H9 (cell line): Measurements from ENCODE around the gene RGS13. TPM values are rescaled to one million over a fixed set of nuclear protein-coding genes. Genes with fewer than 3 reads are reported as not detected.

Experiments
- DNase-seq: peaks from one replicate; pipeline ENCODE4 v3.0.0-alpha.2; 2017
- H2AFZ ChIP-seq: one replicate; pipeline ENCODE4 v1.6.1; 2013; ENCODE audit warnings: mild to moderate bottlenecking, low read length, control low read depth, moderate library complexity
- H2AK5ac ChIP-seq: 2 replicates; pipeline ENCODE4 v1.6.1; 2013; ENCODE audit warnings: low read length, control low read depth, mixed read lengths; ENCODE audit not compliant: insufficient read length
- H2BK120ac ChIP-seq: one replicate; pipeline ENCODE4 v1.6.1; 2013; ENCODE audit warnings: low read depth, mild to moderate bottlenecking, low read length, control low read depth, inconsistent platforms; ENCODE audit not compliant: poor library complexity, severe bottlenecking
- H2BK12ac ChIP-seq: 2 replicates; pipeline ENCODE4 v1.6.1; 2013; ENCODE audit warnings: low read length, control low read depth, mixed read lengths, low read depth; ENCODE audit not compliant: insufficient read length
- H2BK15ac ChIP-seq: 2 replicates; pipeline ENCODE4 v1.6.1; 2013; ENCODE audit warnings: low read depth, low read length, control low read depth
- H2BK20ac ChIP-seq: one replicate; pipeline ENCODE4 v1.6.1; 2013; ENCODE audit warnings: low read depth, mild to moderate bottlenecking, low read length, control low read depth, inconsistent platforms; ENCODE audit not compliant: poor library complexity, severe bottlenecking
- H2BK5ac ChIP-seq: 2 replicates; pipeline ENCODE4 v1.6.1; 2013; ENCODE audit warnings: low read length, control low read depth, mixed read lengths; ENCODE audit not compliant: insufficient read length
- H3K14ac ChIP-seq: 2 replicates; pipeline ENCODE4 v1.6.1; 2013; ENCODE audit warnings: low read length, control low read depth; ENCODE audit not compliant: insufficient read depth
- H3K18ac ChIP-seq: 2 replicates; pipeline ENCODE4 v1.6.1; 2013; ENCODE audit warnings: low read depth, mild to moderate bottlenecking, mixed read lengths, low read length, control low read depth; ENCODE audit not compliant: insufficient read length
- H3K23ac ChIP-seq: 2 replicates; pipeline ENCODE4 v1.6.1; 2013; ENCODE audit warnings: low read length, control low read depth, mixed read lengths, low read depth; ENCODE audit not compliant: insufficient read length
- H3K23me2 ChIP-seq: 2 replicates; pipeline ENCODE4 v1.6.1; 2013; ENCODE audit warnings: low read depth, mild to moderate bottlenecking, mixed read lengths, low read length, control low read depth; ENCODE audit not compliant: insufficient read length, poor library complexity, severe bottlenecking
- H3K27ac ChIP-seq: 2 replicates; pipeline ENCODE4 v1.5.1; 2013; ENCODE audit warnings: low read length, control low read depth, mixed read lengths, low read depth; ENCODE audit not compliant: insufficient read length
- H3K27me3 ChIP-seq: 2 replicates; pipeline ENCODE4 v1.6.1; 2013; ENCODE audit warnings: low read length, control low read depth, inconsistent platforms; ENCODE audit not compliant: insufficient read depth
- H3K4ac ChIP-seq: 2 replicates; pipeline ENCODE4 v1.6.1; 2013; ENCODE audit warnings: low read depth, mild to moderate bottlenecking, control low read depth, inconsistent platforms, low read length, moderate library complexity
- H3K4me1 ChIP-seq: 2 replicates; pipeline ENCODE4 v1.6.1; 2013; ENCODE audit warnings: low read length, control low read depth, inconsistent platforms; ENCODE audit not compliant: insufficient read depth
- H3K4me2 ChIP-seq: 2 replicates; pipeline ENCODE4 v1.6.1; 2013; ENCODE audit warnings: low read length, control low read depth, mixed read lengths; ENCODE audit not compliant: insufficient read length, insufficient read depth
- H3K56ac ChIP-seq: 2 replicates; pipeline ENCODE4 v1.6.1; 2013; ENCODE audit warnings: low read depth, mild to moderate bottlenecking, mixed read lengths, low read length, control low read depth; ENCODE audit not compliant: insufficient read length
- H3K79me1 ChIP-seq: 2 replicates; pipeline ENCODE4 v1.6.1; 2013; ENCODE audit warnings: low read depth, mild to moderate bottlenecking, moderate library complexity, low read length, control low read depth, inconsistent platforms; ENCODE audit not compliant: insufficient read depth, poor library complexity, severe bottlenecking
- H3K79me2 ChIP-seq: 2 replicates; pipeline ENCODE4 v1.6.1; 2013; ENCODE audit warnings: low read length, control low read depth, inconsistent platforms; ENCODE audit not compliant: insufficient read depth
- H3K9ac ChIP-seq: 2 replicates; pipeline ENCODE4 v1.6.1; 2013; ENCODE audit warnings: low read length, control low read depth, mixed read lengths; ENCODE audit not compliant: insufficient read length; ENCODE audit errors: extremely low read depth
- H3K9me3 ChIP-seq: one replicate; pipeline ENCODE4 v1.6.1; 2013; ENCODE audit warnings: low read depth, low read length, inconsistent platforms; ENCODE audit not compliant: control insufficient read depth
- H3T11ph ChIP-seq: one replicate; pipeline ENCODE4 v1.6.1; 2013; ENCODE audit warnings: mild to moderate bottlenecking, low read length, control low read depth, inconsistent platforms
- H4K20me1 ChIP-seq: one replicate; pipeline ENCODE4 v1.6.1; 2013; ENCODE audit not compliant: control insufficient read depth, insufficient read length, insufficient read depth
- H4K5ac ChIP-seq: 2 replicates; pipeline ENCODE4 v1.6.1; 2013; ENCODE audit warnings: low read depth, mild to moderate bottlenecking, mixed read lengths, low read length, control low read depth; ENCODE audit not compliant: insufficient read length
- H4K8ac ChIP-seq: replicated peaks from 2 replicates; pipeline ENCODE4 v1.6.1; 2013; ENCODE audit warnings: low read length, control low read depth, mixed read lengths, low read depth; ENCODE audit not compliant: insufficient read length
- H4K91ac ChIP-seq: 2 replicates; pipeline ENCODE4 v1.6.1; 2013; ENCODE audit warnings: low read depth, mild to moderate bottlenecking, moderate library complexity, mixed read lengths, low read length, control low read depth; ENCODE audit not compliant: insufficient read length
- H3K27ac Mint-ChIP-seq, 3 experiments: 2 replicates in 2 of 3; 3 replicates in 1 of 3; pipeline ENCODE4 v1.8.0; 2020 to 2021; ENCODE audit warnings: mixed read lengths in 3 of 3, mild to moderate bottlenecking in 1 of 3, moderate library complexity in 1 of 3
- H3K27me3 Mint-ChIP-seq: 2 replicates; pipeline ENCODE4 v1.8.0; 2021; ENCODE audit warnings: low read depth, mild to moderate bottlenecking, moderate library complexity, mixed read lengths
- H3K36me3 Mint-ChIP-seq, 3 experiments: 2 replicates in 2 of 3; 3 replicates in 1 of 3; pipeline ENCODE4 v1.8.0; 2020 to 2021; ENCODE audit warnings: low read depth in 3 of 3, mixed read lengths in 3 of 3; ENCODE audit not compliant: insufficient read depth in 1 of 3
- H3K4me1 Mint-ChIP-seq, 2 experiments: 2 replicates each; pipeline ENCODE4 v1.8.0; 2020; ENCODE audit warnings: mixed read lengths in 2 of 2
- H3K4me3 Mint-ChIP-seq, 2 experiments: 2 replicates in 1 of 2; 3 replicates in 1 of 2; pipeline ENCODE4 v1.8.0; 2020 to 2021; ENCODE audit warnings: mild to moderate bottlenecking in 2 of 2, mixed read lengths in 2 of 2, moderate library complexity in 1 of 2
- H3K9me3 Mint-ChIP-seq, 2 experiments: 2 replicates in 1 of 2; 3 replicates in 1 of 2; pipeline ENCODE4 v1.8.0; 2020; ENCODE audit warnings: mild to moderate bottlenecking in 2 of 2, mixed read lengths in 2 of 2, moderate library complexity in 1 of 2
- WGBS: extraction: QIAGEN DNeasy Blood & Tissue Kit; methylation state at CpG from one replicate; pipeline ENCODE4 v1.1.7; 2013; ENCODE audit warnings: missing lambda C conversion rate, low lambda C conversion rate, mixed read lengths; ENCODE audit not compliant: insufficient read length; ENCODE audit errors: extremely low coverage; 5-methylcytosine and 5-hydroxymethylcytosine counted together
- total RNA-seq: library from RNA; stranded (reverse); gene quantifications from 2 replicates; pipeline ENCODE4 v1.2.1, GENCODE V29; 2021
- TF ChIP-seq, protein P1 (sequence below): fragments of 200-600 bp; sonication (generic); conservative IDR thresholded peaks from 3 replicates; pipeline ENCODE4 v1.8.0; 2021; ENCODE audit warnings: antibody characterized with exemption, mild to moderate bottlenecking

The RGS13 gene
- total RNA-seq, 1 experiment from 2014 or later, result not detected

DNA sequence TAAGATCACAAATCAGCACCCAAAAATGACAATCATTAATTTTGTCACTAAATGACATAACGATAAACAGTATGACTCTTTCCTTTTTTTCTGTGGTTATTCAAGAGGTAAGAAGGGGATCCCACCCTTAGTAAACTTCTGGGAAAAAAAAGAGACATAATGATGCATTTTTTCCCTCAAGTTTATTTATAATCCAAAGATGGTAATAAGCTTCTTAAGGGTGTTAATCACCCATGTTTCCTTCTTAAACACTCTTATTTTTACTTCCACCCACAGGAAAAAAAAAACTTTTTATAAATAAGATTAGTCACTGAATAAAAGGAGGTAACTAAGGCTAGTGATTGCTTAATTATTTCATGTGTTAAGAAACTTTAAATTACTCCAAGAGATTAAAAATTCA, 35.7 kb upstream of the RGS13 start:
- Histone ChIP-seq H2BK15ac (no peak overlapping the region), H3K27me3 (no peaks in the 10 kb centered on the region), H2BK120ac (no peak overlapping the region), H4K20me1 (no peaks in the 10 kb centered on the region), H3K18ac (no peak overlapping the region), H3K9ac (no peak overlapping the region), H4K8ac (no peak overlapping the region), H2AK5ac (no peak overlapping the region), H3K9me3 (no peaks in the 10 kb centered on the region), H3K14ac (no peak overlapping the region), H3K23me2 (no peaks in the 10 kb centered on the region), H2AFZ (no peak overlapping the region), H2BK5ac (no peak overlapping the region), H3K79me2 (no peaks in the 10 kb centered on the region), H3K4ac (no peak overlapping the region), H3K23ac (no peak overlapping the region), H3K27ac (no peak overlapping the region), H2BK12ac (no peak overlapping the region), H4K91ac (no peak overlapping the region), H3K4me2 (no peak overlapping the region), H2BK20ac (no peak overlapping the region), H3T11ph (no peak overlapping the region), H3K4me1 (no peaks in the 10 kb centered on the region), H3K79me1 (no peaks in the 10 kb centered on the region), H4K5ac (no peak overlapping the region), H3K56ac (no peak overlapping the region)
- Mint-ChIP-seq H3K4me3 (no peak overlapping the region), H3K27me3 (no peaks in the 10 kb centered on the region), H3K36me3 (no peaks in the 10 kb centered on the region), H3K27ac (no peak overlapping the region), H3K9me3 (no peaks in the 10 kb centered on the region), H3K4me1 (no peaks in the 10 kb centered on the region)
- no peak for DNase-seq
- TF ChIP-seq, protein P1, sequence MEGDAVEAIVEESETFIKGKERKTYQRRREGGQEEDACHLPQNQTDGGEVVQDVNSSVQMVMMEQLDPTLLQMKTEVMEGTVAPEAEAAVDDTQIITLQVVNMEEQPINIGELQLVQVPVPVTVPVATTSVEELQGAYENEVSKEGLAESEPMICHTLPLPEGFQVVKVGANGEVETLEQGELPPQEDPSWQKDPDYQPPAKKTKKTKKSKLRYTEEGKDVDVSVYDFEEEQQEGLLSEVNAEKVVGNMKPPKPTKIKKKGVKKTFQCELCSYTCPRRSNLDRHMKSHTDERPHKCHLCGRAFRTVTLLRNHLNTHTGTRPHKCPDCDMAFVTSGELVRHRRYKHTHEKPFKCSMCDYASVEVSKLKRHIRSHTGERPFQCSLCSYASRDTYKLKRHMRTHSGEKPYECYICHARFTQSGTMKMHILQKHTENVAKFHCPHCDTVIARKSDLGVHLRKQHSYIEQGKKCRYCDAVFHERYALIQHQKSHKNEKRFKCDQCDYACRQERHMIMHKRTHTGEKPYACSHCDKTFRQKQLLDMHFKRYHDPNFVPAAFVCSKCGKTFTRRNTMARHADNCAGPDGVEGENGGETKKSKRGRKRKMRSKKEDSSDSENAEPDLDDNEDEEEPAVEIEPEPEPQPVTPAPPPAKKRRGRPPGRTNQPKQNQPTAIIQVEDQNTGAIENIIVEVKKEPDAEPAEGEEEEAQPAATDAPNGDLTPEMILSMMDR, result no peak
- no CpG with 5 or more reads among the region's 1 CpG for WGBS
